GM19025 (cell line): ENCODE measurements around the gene UGT3A2.

Experiments
- ATAC-seq: cut with Tn5 transposase; IDR thresholded peaks from one replicate; pipeline ENCODE4 v1.9.1; 2021; ENCODE audit warnings: mild to moderate bottlenecking, low read depth, moderate library complexity; ENCODE audit not compliant: unreplicated experiment

Gene UGT3A2

DNA sequence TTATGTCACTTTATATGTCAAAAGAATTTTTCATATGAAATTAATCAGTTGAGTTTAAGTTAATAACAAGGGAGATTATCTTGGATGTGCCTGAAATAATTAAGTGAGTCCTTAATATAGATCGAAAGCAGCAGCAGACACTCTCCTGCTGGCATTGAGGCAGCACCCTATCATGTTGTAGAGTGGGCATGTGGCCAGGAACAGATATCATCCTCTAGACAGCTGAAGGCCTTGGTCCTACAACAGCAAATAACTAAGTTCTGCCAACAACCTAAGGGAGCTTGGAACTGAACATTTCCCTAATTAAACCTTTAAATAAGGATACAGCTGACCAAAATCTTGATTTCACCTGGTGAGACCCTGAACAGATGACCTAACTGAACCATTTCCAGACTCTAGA lies 49.7 kb downstream of the UGT3A2 start:
- ATAC-seq: no peak

DNA sequence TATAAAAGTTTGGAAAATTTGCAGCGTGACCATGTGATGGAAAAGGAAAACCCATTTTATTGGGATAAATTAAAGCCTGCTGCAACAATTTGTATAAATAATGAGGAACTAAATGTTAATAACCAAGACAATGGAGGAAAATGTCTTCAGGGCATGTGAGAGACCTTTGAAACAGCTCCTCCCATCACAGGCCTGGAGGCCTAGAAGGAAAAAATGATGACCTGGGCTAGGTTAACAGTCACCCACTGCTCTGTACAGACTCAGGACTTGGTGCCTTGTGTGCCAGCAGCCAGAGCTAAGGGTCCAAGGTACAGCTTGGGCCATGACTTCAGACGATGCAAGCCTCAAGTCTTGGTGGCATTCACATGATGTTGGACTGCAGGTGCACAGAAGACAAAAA lies 53.5 kb downstream of the UGT3A2 start:
- no peak for ATAC-seq

DNA sequence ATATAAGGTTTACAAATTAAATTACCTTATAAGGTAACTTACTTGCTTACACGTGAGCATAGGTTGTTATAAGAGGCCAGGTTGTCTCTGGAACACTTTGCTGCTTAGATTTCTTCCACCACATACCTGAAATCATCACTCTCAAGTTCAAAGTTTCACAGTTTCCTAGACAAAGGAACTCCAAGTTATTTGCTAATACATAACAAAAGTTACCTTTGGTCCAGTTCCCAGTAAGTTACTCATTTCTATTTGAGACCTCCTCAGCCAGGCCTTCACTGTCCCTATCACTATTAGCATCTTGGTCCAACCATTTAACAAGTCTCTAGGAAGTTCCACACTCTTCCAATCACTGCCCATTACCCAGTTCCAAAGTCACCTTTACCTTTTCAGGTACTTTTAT lies 57.0 kb downstream of the UGT3A2 start:
- no peak for ATAC-seq

DNA sequence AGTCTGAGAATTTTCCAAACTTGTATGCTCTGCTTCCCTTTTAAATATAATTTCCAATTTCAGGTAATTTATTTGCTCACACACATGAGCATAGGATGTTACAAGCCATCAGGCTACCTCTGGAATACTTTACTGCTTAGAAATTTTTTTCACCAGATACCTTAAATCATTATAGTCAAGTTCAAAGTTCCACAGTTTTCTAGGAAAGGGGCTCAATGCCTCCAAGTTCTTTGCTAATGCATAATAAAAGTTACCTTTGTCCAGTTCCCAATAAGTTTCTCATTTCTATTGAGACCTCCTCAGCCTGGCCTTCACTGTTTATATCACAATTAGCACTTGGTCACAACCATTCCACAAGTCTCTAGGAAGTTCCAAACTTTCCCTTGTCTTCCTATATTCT lies 59.3 kb downstream of the UGT3A2 start:
- no peak for ATAC-seq

DNA sequence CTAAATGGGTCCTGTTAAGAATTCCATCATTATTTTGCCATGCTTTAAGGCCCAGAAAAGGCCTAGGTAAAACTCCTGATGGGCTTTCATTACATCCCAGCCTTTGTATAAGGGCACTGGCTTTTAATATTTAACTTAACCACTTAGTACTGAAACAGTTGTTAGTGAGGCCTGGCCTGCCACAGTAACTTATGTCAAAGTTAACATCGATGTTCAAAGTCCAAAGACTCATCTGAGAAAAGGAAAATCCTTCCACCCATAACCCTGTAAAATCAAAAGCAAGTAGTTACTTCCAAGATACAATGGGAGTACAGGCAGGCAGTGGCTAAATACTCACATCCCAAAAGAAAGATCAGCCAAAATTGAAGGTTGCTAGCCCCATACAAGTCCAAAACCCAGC lies 60.5 kb downstream of the UGT3A2 start:
- ATAC-seq: no peak

DNA sequence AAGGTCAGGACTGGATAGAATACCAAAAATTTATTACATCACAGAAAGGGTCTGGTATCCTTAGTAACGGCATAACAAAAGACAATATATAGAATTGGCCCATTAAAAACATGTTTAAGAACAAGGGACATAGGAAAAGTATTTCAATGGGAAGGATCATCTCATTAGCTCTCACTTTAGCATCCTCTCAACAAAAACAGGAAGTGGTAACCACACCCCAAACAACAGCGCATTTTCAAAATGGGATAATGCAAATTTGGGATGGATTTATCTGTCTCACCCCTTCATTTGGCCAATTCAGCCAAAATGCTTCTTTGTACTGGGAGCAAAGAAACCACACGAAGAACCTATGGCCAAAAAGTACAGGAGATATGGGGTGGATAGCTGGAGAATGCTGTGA lies 65.7 kb downstream of the UGT3A2 start:
- no peak for ATAC-seq

DNA sequence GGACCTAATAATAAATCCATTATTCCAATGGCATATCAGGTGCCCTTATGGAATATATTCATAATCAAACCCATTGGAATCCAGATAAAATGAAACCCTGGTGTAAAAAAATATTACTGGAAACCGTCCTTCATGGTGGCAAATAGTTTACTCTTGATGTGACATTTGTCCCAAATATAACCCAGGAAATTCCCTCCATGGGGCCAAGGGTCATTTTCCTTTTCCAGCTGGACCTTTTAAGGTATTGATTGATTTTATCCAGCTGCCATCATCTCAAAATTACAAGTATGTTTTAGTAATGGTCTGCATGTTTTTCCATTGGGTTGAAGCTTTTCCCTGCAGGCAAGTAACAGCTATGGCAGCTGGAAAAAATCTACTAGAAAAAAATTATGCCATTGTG lies 67.1 kb downstream of the UGT3A2 start:
- ATAC-seq: no peak

DNA sequence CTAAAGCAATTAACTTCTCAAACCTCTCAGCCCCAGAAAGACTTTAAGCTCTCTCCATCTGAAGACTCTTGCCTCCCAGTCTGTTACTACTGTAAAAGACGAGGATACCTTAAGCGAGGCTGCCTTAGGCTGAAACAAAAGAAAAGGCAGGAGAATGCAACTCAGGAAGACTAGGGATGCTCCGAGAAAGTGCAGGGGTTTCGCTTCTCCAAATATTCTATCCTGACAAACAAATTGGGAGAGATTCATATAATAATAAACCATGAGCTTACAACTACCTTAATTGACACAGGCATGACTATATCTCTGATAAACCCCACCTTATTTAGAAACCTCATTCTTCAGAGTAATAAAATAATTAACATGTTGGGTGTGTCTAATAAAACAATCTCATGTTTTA lies 70.6 kb downstream of the UGT3A2 start:
- no peak for ATAC-seq

DNA sequence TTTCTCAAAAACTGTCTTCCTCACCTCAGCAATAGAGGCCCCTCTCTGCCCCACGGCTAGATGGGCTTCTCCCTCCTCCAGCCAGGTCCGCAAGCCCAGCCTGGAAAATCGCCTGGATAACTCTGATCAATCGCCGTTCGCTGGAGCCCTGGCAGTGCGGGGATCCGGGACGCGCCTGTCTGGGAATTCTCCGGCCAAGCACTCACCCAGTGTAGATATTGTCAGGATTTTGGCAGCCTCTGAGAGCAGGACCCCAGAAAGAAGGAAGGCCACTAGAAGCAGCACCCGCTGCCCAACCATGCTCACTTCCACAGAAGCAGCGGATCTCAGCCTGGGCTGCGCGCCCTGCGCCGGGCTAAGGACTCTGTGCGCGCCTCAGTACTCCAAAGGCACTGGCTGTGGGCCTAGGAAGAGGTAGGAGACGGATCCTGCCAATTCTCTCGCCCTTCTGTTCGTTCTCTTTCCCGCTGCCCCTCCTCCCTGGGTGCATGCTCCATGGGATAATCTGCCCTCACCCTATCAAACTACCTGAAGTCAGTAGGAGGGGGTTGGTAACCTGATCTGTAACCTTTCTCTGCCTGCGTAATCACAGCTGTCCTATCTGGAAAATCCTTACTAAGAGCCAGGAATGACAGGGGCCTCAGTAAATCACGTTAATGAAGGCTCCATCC lies 75.6 kb downstream of the UGT3A2 start, which contains the start of gene UGT3A1:
TSS of gene UGT3A1 (minus strand) at position 450 of the 671 bp plus-strand sequence. CDS start at position 300, 150 bp downstream.
- no peak for ATAC-seq

DNA sequence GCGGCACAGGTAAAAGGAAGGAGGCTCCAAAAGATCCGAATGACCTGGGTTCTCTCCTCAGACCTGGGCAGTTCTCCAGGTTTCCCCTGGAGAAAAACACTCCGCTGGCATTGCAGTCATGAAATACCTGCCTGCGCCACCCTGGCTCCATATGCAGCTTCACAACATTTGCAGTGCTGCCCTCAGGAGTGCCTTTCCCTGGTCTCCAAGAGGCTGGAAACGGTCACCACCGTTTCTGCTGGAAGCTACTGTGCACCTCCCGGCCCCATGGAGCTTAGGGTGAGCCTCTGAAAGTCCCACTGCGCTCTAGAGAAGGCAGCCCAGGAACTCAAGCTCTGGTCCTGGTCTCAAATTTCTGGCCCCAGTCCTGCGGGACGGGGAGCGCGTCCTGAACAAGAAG lies 76.2 kb downstream of the UGT3A2 start:
- no peak for ATAC-seq

DNA sequence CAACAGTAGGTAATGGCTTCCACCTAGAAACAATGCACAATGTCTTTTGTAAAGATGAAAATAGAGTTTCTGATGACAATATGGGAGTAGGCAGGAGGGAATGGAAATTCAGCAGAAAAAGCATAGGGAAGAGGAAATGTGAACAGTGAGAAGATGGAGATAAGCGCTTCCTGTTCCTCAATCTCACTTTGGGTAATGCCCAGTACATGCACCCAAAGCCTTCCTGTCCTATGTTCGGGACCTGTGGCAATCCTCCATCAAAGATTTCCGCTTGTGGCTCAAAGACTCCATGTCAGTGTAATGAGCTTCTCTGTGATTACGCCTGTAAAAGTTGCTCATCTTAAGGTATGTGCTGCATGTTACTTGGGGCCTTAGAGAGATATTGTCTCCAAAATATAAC lies 78.2 kb downstream of the UGT3A2 start:
- ATAC-seq: no peak

DNA sequence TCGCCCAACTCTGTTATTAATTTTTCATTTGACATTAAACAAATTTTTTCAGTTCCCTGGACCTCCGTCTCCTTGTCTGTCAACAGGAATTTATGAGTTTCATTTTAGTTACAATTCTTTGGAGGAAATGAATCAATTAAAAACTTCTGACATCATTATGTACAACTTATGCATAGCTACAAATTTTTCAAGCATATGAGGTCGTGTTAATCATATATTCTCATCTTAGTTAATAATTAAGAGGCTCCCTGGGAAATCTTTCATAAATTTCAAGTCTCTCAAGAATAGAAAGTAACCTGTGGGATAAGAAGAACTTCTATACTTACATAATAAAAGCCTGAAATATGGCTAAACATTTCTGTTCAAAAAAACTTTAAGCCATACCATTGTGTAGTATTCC lies 78.9 kb downstream of the UGT3A2 start:
- ATAC-seq: no peak
